ENCODE results near the gene HACD3.

GRCh38 chr15:65620833-65621232, 90.6 kb downstream of the HACD3 start:
- TF ChIP-seq POLR2A (IDR thresholded peaks at IDR 0.05), result no peak
- TF ChIP-seq, protein P1, sequence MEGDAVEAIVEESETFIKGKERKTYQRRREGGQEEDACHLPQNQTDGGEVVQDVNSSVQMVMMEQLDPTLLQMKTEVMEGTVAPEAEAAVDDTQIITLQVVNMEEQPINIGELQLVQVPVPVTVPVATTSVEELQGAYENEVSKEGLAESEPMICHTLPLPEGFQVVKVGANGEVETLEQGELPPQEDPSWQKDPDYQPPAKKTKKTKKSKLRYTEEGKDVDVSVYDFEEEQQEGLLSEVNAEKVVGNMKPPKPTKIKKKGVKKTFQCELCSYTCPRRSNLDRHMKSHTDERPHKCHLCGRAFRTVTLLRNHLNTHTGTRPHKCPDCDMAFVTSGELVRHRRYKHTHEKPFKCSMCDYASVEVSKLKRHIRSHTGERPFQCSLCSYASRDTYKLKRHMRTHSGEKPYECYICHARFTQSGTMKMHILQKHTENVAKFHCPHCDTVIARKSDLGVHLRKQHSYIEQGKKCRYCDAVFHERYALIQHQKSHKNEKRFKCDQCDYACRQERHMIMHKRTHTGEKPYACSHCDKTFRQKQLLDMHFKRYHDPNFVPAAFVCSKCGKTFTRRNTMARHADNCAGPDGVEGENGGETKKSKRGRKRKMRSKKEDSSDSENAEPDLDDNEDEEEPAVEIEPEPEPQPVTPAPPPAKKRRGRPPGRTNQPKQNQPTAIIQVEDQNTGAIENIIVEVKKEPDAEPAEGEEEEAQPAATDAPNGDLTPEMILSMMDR (IDR thresholded peaks at IDR 0.05), result no peak
- TF ChIP-seq POLR2AphosphoS5 (IDR thresholded peaks at IDR 0.05), result no peak

Measured in prostate gland (tissue), 2 donors.